Purkinje cell (primary cell): ENCODE results near the gene SLC6A2. TPM values are rescaled to one million over a fixed set of nuclear protein-coding genes. Genes with fewer than 3 reads are reported as not detected.

Source experiments
- polyA plus RNA-seq: library from polyadenylated mRNA; unstranded; fragments of >200 nt; fragmentation: Nextera tagmentation; gene quantifications from 2 replicates; pipeline ENCODE4 v1.2.1, GENCODE V29; 2014

Gene SLC6A2
- not detected in 2 replicates for polyA plus RNA-seq

GRCh38 chr16:55655897-55656681, at the start of gene SLC6A2:
Gene SLC6A2 (plus strand): TSS chr16:55655988. CDS start chr16:55656695, 707 bp downstream.

Other genes starting within 250 kb of the SLC6A2 start
- gene MMP2, start 176.8 kb upstream of the SLC6A2 start, polyA plus RNA-seq = 1.8 and 2.3 TPM in 2 replicates
- 0.13 and 0.19 TPM in 2 replicates for gene LPCAT2, start 146.9 kb upstream of the SLC6A2 start, polyA plus RNA-seq
- gene CAPNS2, start 89.3 kb upstream of the SLC6A2 start, polyA plus RNA-seq = not detected in 2 replicates
- not detected in 2 replicates for gene CES1, start 177.1 kb downstream of the SLC6A2 start, polyA plus RNA-seq
- gene CES5A, start 219.4 kb downstream of the SLC6A2 start, polyA plus RNA-seq = not detected in 2 replicates